GM12878 (cell line): ENCODE measurements around the gene SMIM1. TPM values are rescaled to one million over a fixed set of nuclear protein-coding genes. Genes with fewer than 3 reads are reported as not detected.

Source experiments
- ATAC-seq: fragments of 200-7000 bp; cut with Tn5 transposase; 3 replicates; pipeline ENCODE4 v1.9.1; 2020; ENCODE audit warnings: mild to moderate bottlenecking, moderate library complexity
- BruUV-seq: library from RNA; stranded (reverse); fragments of 400-500 nt; replicated peaks from 2 replicates; lab custom pipeline; 2021; lab: Mats Ljungman, UMichigan
- CTCF ChIA-PET: fragments of 300-600 bp; sonication (Branson Sonifier 250); formaldehyde crosslinking; extraction: SDS; loops from one replicate; lab custom pipeline; 2021; ENCODE audit warnings: inconsistent platforms; lab: Yijun Ruan, JAX
- POLR2A ChIA-PET: fragments of 350-600 bp; formaldehyde crosslinking; extraction: SDS; loops from one replicate; lab custom pipeline; 2021; ENCODE audit warnings: inconsistent platforms; lab: Charles Lee
- RAD21 ChIA-PET: fragments of 300-600 bp; sonication (Branson Sonifier 250); formaldehyde crosslinking; loops from one replicate; lab custom pipeline; 2023; ENCODE audit warnings: antibody characterized with exemption; ENCODE audit not compliant: unreplicated experiment; lab: Charles Lee
- SMC1A ChIA-PET: fragments of 300-600 bp; sonication (Branson Sonifier 250); formaldehyde crosslinking; loops from one replicate; lab custom pipeline; 2023; ENCODE audit not compliant: unreplicated experiment, uncharacterized antibody; lab: Charles Lee
- DNase-seq: peaks from one replicate; pipeline ENCODE4 v3.0.0-alpha.2; 2011; ENCODE audit warnings: low read depth, low spot score
- FAIRE-seq: peaks from 3 replicates; lab custom pipeline; 2011; peaks lifted over from hg19 to GRCh38; lab: Jason Lieb, UNC
- H2AFZ ChIP-seq: 2 replicates; pipeline ENCODE4 v1.6.0; 2011; ENCODE audit warnings: low read depth, low read length, control low read depth; ENCODE audit not compliant: control insufficient read depth
- H3K27ac ChIP-seq: 2 replicates; pipeline ENCODE4 v1.5.1; 2011; ENCODE audit warnings: control low read depth; ENCODE audit not compliant: control insufficient read depth, insufficient read depth
- H3K27me3 ChIP-seq, 2 experiments: replicated peaks in 1 of 2; 2 replicates each; pipeline versions ENCODE4 v1.6.0 to v1.6.1; 2011; ENCODE audit warnings: low read length in 1 of 2; ENCODE audit not compliant: control insufficient read depth in 2 of 2, insufficient read depth in 2 of 2
- H3K36me3 ChIP-seq, 2 experiments: 2 replicates each; pipeline ENCODE4 v1.5.1; 2011; ENCODE audit warnings: low read length in 1 of 2; ENCODE audit not compliant: control insufficient read depth in 2 of 2, insufficient read depth in 2 of 2
- H3K4me1 ChIP-seq: 2 replicates; pipeline ENCODE4 v1.6.1; 2011; ENCODE audit warnings: mild to moderate bottlenecking, low read length, moderate library complexity, mixed read lengths; ENCODE audit not compliant: control insufficient read depth, insufficient read depth
- H3K4me2 ChIP-seq: 2 replicates; pipeline ENCODE4 v1.6.0; 2011; ENCODE audit warnings: control low read depth; ENCODE audit not compliant: control insufficient read depth, insufficient read depth
- H3K4me3 ChIP-seq: fragments of 200-600 bp; sonication (generic); 2 replicates; pipeline ENCODE4 v1.5.1; 2016
- H3K79me2 ChIP-seq: 2 replicates; pipeline ENCODE4 v1.6.0; 2011; ENCODE audit warnings: low read length; ENCODE audit not compliant: control insufficient read depth, insufficient read depth
- H3K9ac ChIP-seq: 2 replicates; pipeline ENCODE4 v1.8.0; 2011; ENCODE audit warnings: low read length, control low read depth, mixed read lengths; ENCODE audit not compliant: control insufficient read depth, insufficient read depth
- H3K9me3 ChIP-seq: replicated peaks from 3 replicates; pipeline ENCODE4 v1.5.1; 2011; ENCODE audit warnings: mild to moderate bottlenecking, low read length; ENCODE audit not compliant: control insufficient read depth, insufficient read depth
- H4K20me1 ChIP-seq: 2 replicates; pipeline ENCODE4 v1.6.0; 2011; ENCODE audit not compliant: control insufficient read depth, insufficient read depth
- ASH2L ChIP-seq: fragments of 300-600, 200-600 bp; sonication (generic); IDR thresholded peaks from 2 replicates; pipeline ENCODE4 v1.6.1; 2017; ENCODE audit warnings: low read depth, mild to moderate bottlenecking, borderline replicate concordance
- BHLHE40 ChIP-seq, 2 experiments: fragments of 450-650 bp in 1 of 2; IDR thresholded peaks; 2 replicates each; pipeline ENCODE4 v1.6.1; 2011 to 2017; ENCODE audit warnings: low read depth in 2 of 2, borderline replicate concordance in 1 of 2, improper control_type of control experiment in 1 of 2, low read length in 1 of 2, mild to moderate bottlenecking in 1 of 2
- CBX5 ChIP-seq: sonication (generic); IDR thresholded peaks from 2 replicates; pipeline ENCODE4 v1.6.1; 2016; ENCODE audit warnings: low read depth, moderate library complexity, mild to moderate bottlenecking, inconsistent platforms
- CHD4 ChIP-seq: fragments of 200-600 bp; sonication (generic); IDR thresholded peaks from 2 replicates; pipeline ENCODE4 v1.6.1; 2016; ENCODE audit warnings: mild to moderate bottlenecking
- CUX1 ChIP-seq: IDR thresholded peaks from 2 replicates; pipeline ENCODE4 v1.6.1; 2012; ENCODE audit warnings: improper control_type of control experiment, low read depth, low read length; ENCODE audit not compliant: insufficient replicate concordance
- DPF2 ChIP-seq: fragments of 450-650 bp; IDR thresholded peaks from 2 replicates; pipeline ENCODE4 v1.6.1; 2017; ENCODE audit warnings: mild to moderate bottlenecking
- FOS ChIP-seq: IDR thresholded peaks from 3 replicates; pipeline ENCODE4 v1.6.1; 2011; ENCODE audit warnings: borderline replicate concordance; ENCODE audit not compliant: insufficient read length; ENCODE audit errors: extremely low read depth
- IKZF1 ChIP-seq: fragments of 450-650 bp; conservative IDR thresholded peaks from 2 replicates; pipeline ENCODE4 v1.6.1; 2017; ENCODE audit warnings: antibody characterized with exemption, mild to moderate bottlenecking
- KDM1A ChIP-seq: fragments of 200-600 bp; sonication (generic); IDR thresholded peaks from 2 replicates; pipeline ENCODE4 v1.6.1; 2016; ENCODE audit warnings: borderline replicate concordance
- NFYB ChIP-seq: IDR thresholded peaks from 2 replicates; pipeline ENCODE4 v1.6.1; 2011; ENCODE audit warnings: low read depth, mild to moderate bottlenecking, low read length, improper control_type of control experiment, moderate library complexity; ENCODE audit not compliant: insufficient read depth
- NR2F1 ChIP-seq: fragments of 450-650 bp; conservative IDR thresholded peaks from 2 replicates; pipeline ENCODE4 v1.6.1; 2017; ENCODE audit warnings: mild to moderate bottlenecking
- PML ChIP-seq: IDR thresholded peaks from 2 replicates; pipeline ENCODE4 v1.6.1; 2012; ENCODE audit warnings: low read length, inconsistent platforms
- SIN3A ChIP-seq: IDR thresholded peaks from 2 replicates; pipeline ENCODE4 v1.6.1; 2012; ENCODE audit warnings: low read depth, low read length, improper control_type of control experiment
- SIX5 ChIP-seq: IDR thresholded peaks from 2 replicates; pipeline ENCODE4 v1.6.1; 2011; ENCODE audit warnings: mild to moderate bottlenecking, low read depth, low read length, moderate library complexity; ENCODE audit not compliant: severe bottlenecking
- SP1 ChIP-seq: IDR thresholded peaks from one replicate; pipeline ENCODE4 v1.6.1; 2011; ENCODE audit warnings: low read depth, low read length
- STAT1 ChIP-seq: fragments of 450-650 bp; conservative IDR thresholded peaks from 2 replicates; pipeline ENCODE4 v1.6.1; 2014; ENCODE audit warnings: antibody characterized with exemption, mild to moderate bottlenecking
- TAF1 ChIP-seq: IDR thresholded peaks from 2 replicates; pipeline ENCODE4 v1.6.1; 2011; ENCODE audit warnings: mild to moderate bottlenecking, low read depth, low read length, borderline replicate concordance
- TCF12 ChIP-seq: IDR thresholded peaks from 2 replicates; pipeline ENCODE4 v1.6.1; 2011; ENCODE audit warnings: low read depth, mild to moderate bottlenecking, low read length
- ZZZ3 ChIP-seq: IDR thresholded peaks from 2 replicates; pipeline ENCODE4 v1.6.1; 2011; ENCODE audit warnings: low read depth; ENCODE audit not compliant: control insufficient read depth, insufficient read length
- WGBS: methylation state at CpG from one replicate; pipeline ENCODE4 v1.1.6; 2016; ENCODE audit warnings: low lambda C conversion rate; ENCODE audit not compliant: insufficient replicate concordance, insufficient coverage; ENCODE audit errors: missing lambda C conversion rate; 5-methylcytosine and 5-hydroxymethylcytosine counted together
- in situ Hi-C: fragments of 300-500 bp; cut with MboI; formaldehyde crosslinking; loops from 9 replicates; pipeline ENCODE4 v1.14.3; 2018; ENCODE audit warnings: mixed read lengths
- intact Hi-C: fragments of 100-400 bp; cut with micrococcal nuclease; formaldehyde crosslinking; loops from one replicate; pipeline ENCODE4 v1.14.2; 2022; ENCODE audit not compliant: unreplicated experiment
- polyA plus RNA-seq, 11 experiments: library from polyadenylated mRNA; depleted of rRNA in 4 of 11; unstranded in 6 of 11; stranded (reverse) in 5 of 11; fragments of >200 nt; fragmentation: Nextera tagmentation in 4 of 11; fragmentation: Illumina TruSeq in 1 of 11; extraction: Ambion mirVana in 4 of 11; extraction: Trizol in 1 of 11; gene quantifications; 1 replicate in 1 of 11; 2 replicates in 10 of 11; pipeline versions ENCODE4 v1.2.1 to v1.2.3, GENCODE V29; 2011 to 2016; ENCODE audit warnings: inconsistent platforms in 2 of 11, missing spikeins in 2 of 11, low read depth in 1 of 11
- total RNA-seq, 4 experiments: library from RNA; depleted of rRNA in 3 of 4; stranded (reverse); fragments of >200 nt in 3 of 4; fragmentation: Illumina TruSeq in 1 of 4; extraction: Trizol in 1 of 4; gene quantifications; 2 replicates each; pipeline versions ENCODE4 v1.2.1 to v1.2.3, GENCODE V29; 2013 to 2021

Gene SMIM1
- total and polyA plus RNA-seq, 10 of the 15 experiments (the other 5 are each of a cell fraction or from before 2014, with no cell fraction given): 0.30 to 0.37 TPM; not detected in 8

GRCh38 chr1:3752400-3752945 lies 20.1 kb upstream of the SMIM1 start, which contains the start of gene CCDC27:
Gene CCDC27, plus strand, starts transcription at chr1:3752450. Its CDS starts 32 bp downstream, at chr1:3752482.
- WGBS: 48% methylated on average over 17 of the region's 17 CpGs
- Histone ChIP-seq H3K27ac (no peak within 1 kb of the TSS), H2AFZ (no peak within 1 kb of the TSS), H3K79me2 (no peaks in the 10 kb centered on the region), H3K36me3 (no peaks in the 10 kb centered on the region), H3K27me3 (peaks cover 0 to 4% of the 10 kb centered on the region in 2 experiments; a peak in 2 of 4 replicates), H3K4me2 (no peak within 1 kb of the TSS), H4K20me1 (no peaks in the 10 kb centered on the region), H3K9ac (no peak within 1 kb of the TSS), H3K4me1 (peaks cover 5% of the 10 kb centered on the region), H3K9me3 (no peaks in the 10 kb centered on the region), H3K4me3 (no peak within 1 kb of the TSS)
- DNase-seq (no peak), FAIRE-seq (no peak), ATAC-seq (no peak)
- in situ Hi-C loops (no loop called here), intact Hi-C loops (no loop called here)
- SMC1A ChIA-PET: no interaction called here
- POLR2A ChIA-PET: no interaction called here
- RAD21 ChIA-PET: no interaction called here
- TF ChIP-seq TCF12 (no peak), FOS (no peak), NFYB (no peak), SP1 (no peak), DPF2 (no peak), KDM1A (no peak), ZZZ3 (no peak), SIN3A (no peak), TAF1 (no peak), CBX5 (no peak), NR2F1 (no peak), CUX1 (no peak), SIX5 (no peak), BHLHE40 (IDR thresholded peaks at IDR 0.05; ENCODE audit: borderline replicate concordance in 1 of 2, low read depth in 2 of 2, low read length in 1 of 2) (no peak), STAT1 (no peak), IKZF1 (no peak), PML (no peak), CHD4 (no peak), ASH2L (no peak)
- CTCF ChIA-PET: interaction anchor here (0.6 kb wide), 1 partner anchor 1284 kb away, joined by 3 read pairs; no protein-coding TSS in a partner anchor
- no TSS peak for BruUV-seq
